Common myeloid progenitor, CD34-positive (primary cell): Measurements from ENCODE around the gene CALML3.

Experiments
- CTCF ChIA-PET: fragments of 350-600 bp; sonication (Branson Sonifier 250); formaldehyde crosslinking; loops from one replicate; lab custom pipeline; 2021; ENCODE audit warnings: antibody characterized with exemption; lab: Charles Lee
- POLR2A ChIA-PET: fragments of 350-600 bp; sonication (Branson Sonifier 250); formaldehyde crosslinking; loops from one replicate; lab custom pipeline; 2021; ENCODE audit warnings: antibody characterized with exemption; lab: Charles Lee
- DNase-seq, 3 donors: peaks; one replicate each; pipeline versions ENCODE4 v3.0.0 to v3.0.0-alpha.2; 2013
- H3K27ac ChIP-seq, 2 experiments: 1 replicate in 1 of 2; 2 replicates in 1 of 2; pipeline ENCODE4 v1.7.0; 2013; ENCODE audit warnings: inconsistent platforms in 2 of 2, low read length in 2 of 2, mild to moderate bottlenecking in 2 of 2, low read depth in 1 of 2, moderate library complexity in 1 of 2; ENCODE audit not compliant: severe bottlenecking in 2 of 2, insufficient read depth in 1 of 2, poor library complexity in 1 of 2
- H3K27me3 ChIP-seq, 5 experiments: replicated peaks in 2 of 5; 1 replicate in 3 of 5; 2 replicates in 2 of 5; pipeline versions ENCODE4 v1.6.1 to v1.7.0; 2013; ENCODE audit warnings: low read length in 4 of 5, mild to moderate bottlenecking in 2 of 5, moderate library complexity in 2 of 5, inconsistent platforms in 1 of 5; ENCODE audit not compliant: insufficient read depth in 5 of 5, control insufficient read depth in 4 of 5
- H3K36me3 ChIP-seq, 4 experiments: 1 replicate in 2 of 4; 2 replicates in 2 of 4; pipeline versions ENCODE4 v1.6.1 to v1.7.0; 2013; ENCODE audit warnings: low read length in 3 of 4, control low read depth in 1 of 4, mild to moderate bottlenecking in 1 of 4; ENCODE audit not compliant: control insufficient read depth in 4 of 4, insufficient read depth in 4 of 4
- H3K4me1 ChIP-seq, 4 experiments: 1 replicate in 3 of 4; 2 replicates in 1 of 4; pipeline versions ENCODE4 v1.6.1 to v1.7.1; 2013; ENCODE audit warnings: low read length in 3 of 4, mild to moderate bottlenecking in 3 of 4, control low read depth in 1 of 4, inconsistent platforms in 1 of 4, moderate library complexity in 1 of 4; ENCODE audit not compliant: control insufficient read depth in 4 of 4, insufficient read depth in 4 of 4; ENCODE audit errors: control extremely low read depth in 1 of 4
- H3K4me3 ChIP-seq, 7 experiments: 1 replicate in 4 of 7; 2 replicates in 3 of 7; pipeline versions ENCODE4 v1.5.1 to v1.7.0; 2013; ENCODE audit warnings: mild to moderate bottlenecking in 7 of 7, low read length in 6 of 7, moderate library complexity in 6 of 7, inconsistent platforms in 2 of 7, low read depth in 2 of 7, control low read depth in 1 of 7; ENCODE audit not compliant: insufficient read depth in 4 of 7, control insufficient read depth in 1 of 7; ENCODE audit errors: extremely low read depth in 1 of 7
- H3K9me3 ChIP-seq, 5 experiments: 1 replicate in 4 of 5; 2 replicates in 1 of 5; pipeline versions ENCODE4 v1.6.1 to v1.7.1; 2013; ENCODE audit warnings: low read length in 4 of 5, mild to moderate bottlenecking in 2 of 5, inconsistent platforms in 1 of 5, low read depth in 1 of 5, moderate library complexity in 1 of 5; ENCODE audit not compliant: control insufficient read depth in 4 of 5, insufficient read depth in 2 of 5; ENCODE audit errors: control extremely low read depth in 1 of 5
- WGBS: methylation state at CpG from one replicate; pipeline ENCODE4 v1.1.5; 2013; ENCODE audit not compliant: insufficient coverage; 5-methylcytosine and 5-hydroxymethylcytosine counted together

CALML3 gene

DNA sequence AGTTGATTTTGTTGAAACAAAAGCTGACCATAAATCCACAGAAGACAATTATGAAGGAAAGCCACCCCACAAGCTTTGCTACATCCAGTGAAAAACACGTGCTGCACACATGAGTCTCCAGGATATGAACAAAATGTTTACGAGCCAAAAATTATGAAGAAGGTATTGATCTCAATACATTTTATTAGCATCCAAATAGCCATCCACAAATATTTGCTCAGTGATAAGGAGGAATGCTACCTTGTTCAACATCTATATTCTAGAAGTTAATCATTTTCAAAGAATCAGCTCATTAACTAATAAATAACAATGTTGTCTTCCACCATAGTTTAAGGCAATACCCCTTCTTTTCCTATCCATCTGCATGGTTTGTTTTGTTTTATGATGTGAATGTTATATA lies 42.7 kb downstream of the CALML3 start:
- WGBS, result no CpG with 5 or more reads among the region's 2 CpGs
- Histone ChIP-seq H3K27me3 (peaks cover 0 to 9% (median 0%) of the 10 kb centered on the region in 5 experiments), H3K27ac (no peak overlapping the region), H3K4me1 (no peaks in the 10 kb centered on the region), H3K4me3 (no peak overlapping the region), H3K9me3 (no peaks in the 10 kb centered on the region), H3K36me3 (no peaks in the 10 kb centered on the region)
- no peak for DNase-seq
- CTCF ChIA-PET, result interaction anchor here (1.0 kb wide), 2 partner anchors 9 to 89 kb away, joined by 3 read pairs; no protein-coding TSS in a partner anchor
- POLR2A ChIA-PET, result no interaction called here

DNA sequence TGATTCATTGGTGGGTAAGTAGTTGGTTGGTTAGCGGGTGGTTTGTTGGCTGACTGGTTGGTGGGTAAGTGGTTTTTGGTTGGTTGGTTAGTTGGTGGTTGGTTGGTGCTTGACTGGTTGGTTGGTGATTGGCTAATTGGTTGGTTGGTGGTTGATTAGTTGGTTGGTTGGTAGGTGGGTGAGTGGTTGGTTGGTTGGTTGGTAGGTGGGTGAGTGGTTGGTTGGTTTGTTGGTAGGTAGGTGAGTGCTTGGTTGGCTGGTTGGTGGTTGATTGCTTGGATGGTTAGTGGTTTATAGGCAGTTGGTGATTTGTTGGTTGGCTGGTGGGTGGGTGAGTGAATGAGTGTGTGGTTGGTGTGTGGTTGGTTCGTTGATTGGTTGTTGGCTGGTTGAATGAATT lies 44.2 kb downstream of the CALML3 start:
- Histone ChIP-seq H3K27me3 (peaks cover 0 to 4% (median 0%) of the 10 kb centered on the region in 5 experiments), H3K4me3 (no peak overlapping the region), H3K36me3 (no peaks in the 10 kb centered on the region), H3K9me3 (no peaks in the 10 kb centered on the region), H3K27ac (no peak overlapping the region), H3K4me1 (no peaks in the 10 kb centered on the region)
- POLR2A ChIA-PET, result no interaction called here
- CTCF ChIA-PET, result no interaction called here
- 78% methylated on average over 1 of the region's 2 CpGs for WGBS
- DNase-seq, result no peak

DNA sequence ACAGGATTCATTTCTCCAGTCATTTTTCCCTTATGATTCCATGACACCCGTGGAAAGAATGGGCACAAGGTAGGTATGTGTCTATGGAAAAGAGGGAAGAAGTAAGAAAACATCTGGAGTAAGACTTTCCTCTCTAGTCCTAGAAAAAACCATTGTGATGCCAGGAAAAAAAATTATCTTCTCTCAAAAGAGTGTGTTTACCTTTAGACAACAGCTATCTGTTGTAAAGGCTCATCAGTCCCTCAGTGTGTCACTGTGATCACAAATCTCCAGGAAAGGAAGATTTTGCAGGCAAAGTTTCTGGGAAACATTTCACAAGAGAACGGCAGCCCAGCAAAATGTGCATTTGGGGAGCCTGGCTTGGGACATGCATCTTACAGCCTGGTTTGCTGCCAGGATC lies 44.8 kb downstream of the CALML3 start:
- ChIA-PET POLR2A (no interaction called here), CTCF (interaction anchor here (1.0 kb wide), 1 partner anchor 25 kb away, joined by 4 read pairs; no protein-coding TSS in a partner anchor)
- Histone ChIP-seq H3K36me3 (no peaks in the 10 kb centered on the region), H3K9me3 (no peaks in the 10 kb centered on the region), H3K4me1 (no peaks in the 10 kb centered on the region), H3K27ac (no peak overlapping the region), H3K4me3 (no peak overlapping the region), H3K27me3 (no peaks in the 10 kb centered on the region)
- DNase-seq, result no peak
- WGBS, result 100% methylated on average over 1 of the region's 2 CpGs

DNA sequence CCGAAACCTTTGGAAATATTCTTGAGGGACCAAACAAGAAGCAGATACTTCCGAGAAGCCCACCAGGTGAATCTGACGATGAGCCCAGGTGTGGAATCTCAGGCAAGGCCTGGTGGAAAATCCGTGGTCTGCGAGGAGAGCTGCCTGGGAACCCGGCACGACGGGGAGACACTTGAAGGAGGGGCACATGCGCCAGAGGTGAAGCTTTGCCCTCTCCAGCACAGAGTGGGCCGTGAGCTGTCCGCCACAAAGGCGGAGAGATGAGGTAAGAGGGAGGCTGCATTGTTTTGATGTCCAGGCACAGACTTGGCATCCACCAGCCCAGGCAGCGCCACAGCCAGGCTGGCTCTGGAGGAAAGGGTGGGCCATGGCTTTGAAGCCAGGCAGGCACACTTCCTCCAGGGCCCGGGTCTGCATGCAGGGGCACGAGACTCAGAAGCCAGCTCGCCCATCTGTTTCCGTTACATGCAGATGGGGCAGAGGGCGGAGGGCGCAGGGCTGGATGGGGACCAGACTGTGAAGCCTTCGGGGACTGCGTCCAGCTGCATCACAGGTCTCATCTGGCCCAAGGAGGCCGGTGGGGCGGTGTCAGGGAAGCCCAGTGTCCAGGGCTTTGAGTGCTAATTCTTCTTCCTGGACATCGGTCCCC lies 45.4 kb downstream of the CALML3 start:
- H3K4me1 ChIP-seq, result no peaks in the 10 kb centered on the region
- ChIA-PET POLR2A (no interaction called here), CTCF (interaction anchor here (0.7 to 1.1 kb wide), 3 partner anchors 16 to 138 kb away, joined by 3 to 4 read pairs (median 3); no protein-coding TSS in a partner anchor)
- no peaks in the 10 kb centered on the region for H3K9me3 ChIP-seq
- H3K27ac ChIP-seq, result no peak overlapping the region
- 91% methylated on average over 23 of the region's 24 CpGs for WGBS
- H3K27me3 ChIP-seq, result no peaks in the 10 kb centered on the region
- no peaks in the 10 kb centered on the region for H3K36me3 ChIP-seq
- no peak for DNase-seq
- no peak overlapping the region for H3K4me3 ChIP-seq

DNA sequence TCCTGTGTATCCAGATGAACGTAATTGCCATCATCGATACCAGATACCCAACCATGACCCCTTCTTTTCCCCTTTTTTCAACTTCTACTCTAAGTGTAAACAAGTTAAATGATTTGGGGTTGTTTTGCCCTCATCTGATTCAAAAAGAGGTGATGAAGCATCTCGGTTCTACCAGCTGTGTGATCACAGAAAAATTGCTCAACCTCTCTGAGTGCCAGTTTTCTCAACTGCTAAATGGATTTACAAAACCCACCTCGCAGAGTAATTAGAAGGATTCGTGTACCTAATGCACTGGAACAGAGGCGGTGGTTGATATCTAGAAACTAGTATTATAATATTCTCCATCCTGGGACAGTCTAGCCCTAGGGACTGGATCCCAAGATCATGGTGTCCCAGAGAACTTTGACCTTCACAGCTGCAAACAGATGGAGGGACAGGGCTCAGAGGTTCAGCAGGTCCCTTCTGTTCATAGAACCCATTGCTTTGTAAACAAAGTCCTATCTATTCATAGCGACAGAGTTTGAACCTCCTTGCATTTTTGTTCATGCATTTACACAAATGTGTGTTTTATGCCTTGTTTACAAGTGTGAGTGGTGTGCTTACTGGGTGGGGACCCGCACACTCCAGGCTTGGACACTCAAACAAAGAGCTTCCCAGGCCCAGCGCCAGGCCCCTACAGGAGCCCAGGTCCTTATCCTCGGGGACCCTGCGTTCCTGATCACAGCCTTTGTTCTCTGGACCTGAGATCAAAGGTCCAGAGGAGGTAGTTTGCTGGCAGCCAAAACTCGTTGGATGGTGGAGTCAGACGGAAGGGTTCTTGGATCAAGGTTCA lies 46.4 kb downstream of the CALML3 start:
- POLR2A ChIA-PET, result no interaction called here

DNA sequence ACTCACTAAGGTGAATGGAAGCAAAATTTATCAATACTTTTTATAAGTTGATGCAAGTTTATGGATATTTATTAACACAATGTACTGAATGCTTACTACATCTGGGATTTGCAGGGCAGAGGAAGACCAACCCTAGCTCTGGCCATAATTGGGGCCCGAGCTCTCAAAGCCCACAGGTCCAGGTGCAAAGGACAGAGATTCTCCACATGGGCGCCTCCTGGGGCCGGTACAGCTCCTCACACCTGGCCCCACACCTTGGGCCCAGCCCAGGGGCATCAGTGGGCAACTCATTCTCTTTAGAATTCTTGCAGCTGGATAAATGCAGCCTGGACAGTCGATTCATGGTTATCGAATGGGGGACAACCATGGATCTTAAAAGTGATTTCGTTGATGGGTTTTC lies 47.1 kb downstream of the CALML3 start:
- Histone ChIP-seq H3K27me3 (no peaks in the 10 kb centered on the region), H3K9me3 (no peaks in the 10 kb centered on the region), H3K4me3 (no peak overlapping the region), H3K4me1 (no peaks in the 10 kb centered on the region), H3K36me3 (no peaks in the 10 kb centered on the region), H3K27ac (no peak overlapping the region)
- POLR2A ChIA-PET, result no interaction called here
- DNase-seq, result no peak
- CTCF ChIA-PET, result interaction anchor here (1.3 kb wide), 1 partner anchor 129 kb away, joined by 3 read pairs; no protein-coding TSS in a partner anchor
- WGBS, result 98% methylated on average over 6 of the region's 6 CpGs

More for the DNA sequence above, 46.4 kb downstream of the CALML3 start:
- H3K4me1 ChIP-seq, result no peaks in the 10 kb centered on the region
- no peaks in the 10 kb centered on the region for H3K9me3 ChIP-seq
- DNase-seq, result no peak
- no peak overlapping the region for H3K27ac ChIP-seq
- CTCF ChIA-PET, result interaction anchor here (1.1 kb wide), 1 partner anchor 17 kb away, joined by 3 read pairs; no protein-coding TSS in a partner anchor
- no peaks in the 10 kb centered on the region for H3K27me3 ChIP-seq
- H3K4me3 ChIP-seq, result no peak overlapping the region
- no peaks in the 10 kb centered on the region for H3K36me3 ChIP-seq
- 98% methylated on average over 7 of the region's 13 CpGs for WGBS
